Mesodermal cell (in vitro differentiated cells): Measurements from ENCODE around the gene RPS21.

Experiments used
- H3K27ac ChIP-seq: 2 replicates; pipeline ENCODE4 v1.7.0; 2013; ENCODE audit warnings: mild to moderate bottlenecking, low read depth, low read length, moderate library complexity; ENCODE audit not compliant: severe bottlenecking
- H3K36me3 ChIP-seq: 2 replicates; pipeline ENCODE4 v1.7.1; 2013; ENCODE audit warnings: mild to moderate bottlenecking, low read length, moderate library complexity; ENCODE audit not compliant: control insufficient read depth, insufficient read depth
- H3K4me1 ChIP-seq: one replicate; pipeline ENCODE4 v1.7.1; 2013; ENCODE audit warnings: mild to moderate bottlenecking, low read length; ENCODE audit not compliant: insufficient read depth, control insufficient read depth, poor library complexity, severe bottlenecking
- H3K4me3 ChIP-seq: 2 replicates; pipeline ENCODE4 v1.7.0; 2013; ENCODE audit warnings: low read length, control low read depth, mild to moderate bottlenecking; ENCODE audit not compliant: insufficient read depth, poor library complexity, severe bottlenecking; ENCODE audit errors: extremely low read depth
- H3K9me3 ChIP-seq: 2 replicates; pipeline ENCODE4 v1.7.1; 2013; ENCODE audit warnings: mild to moderate bottlenecking, low read length, moderate library complexity; ENCODE audit not compliant: control insufficient read depth
- WGBS, 2 experiments: methylation state at CpG; one replicate each; pipeline ENCODE4 v1.1.5; 2013; ENCODE audit warnings: missing lambda C conversion rate in 2 of 2; ENCODE audit not compliant: insufficient coverage in 2 of 2; 5-methylcytosine and 5-hydroxymethylcytosine counted together

Gene RPS21

GRCh38 chr20:62393830-62394229 lies 6.9 kb downstream of the RPS21 start:
- Histone ChIP-seq H3K27ac (no peak overlapping the region), H3K4me3 (no peak overlapping the region), H3K4me1 (no peaks in the 10 kb centered on the region), H3K9me3 (no peaks in the 10 kb centered on the region), H3K36me3 (peaks cover 28% of the 10 kb centered on the region)
- 89 to 91% methylated on average over 23 to 24 of the region's 24 CpGs for WGBS, 2 experiments

GRCh38 chr20:62394248-62395245 lies 7.6 kb downstream of the RPS21 start:
- WGBS, 2 experiments, result 94 to 95% methylated on average over 42 to 44 of the region's 44 CpGs
- H3K4me3 ChIP-seq, result no peak overlapping the region
- no peak overlapping the region for H3K27ac ChIP-seq
- H3K4me1 ChIP-seq, result no peaks in the 10 kb centered on the region
- peaks cover 21% of the 10 kb centered on the region for H3K36me3 ChIP-seq
- H3K9me3 ChIP-seq, result no peaks in the 10 kb centered on the region

- H3K4me1 ChIP-seq, result no peaks in the 10 kb centered on the region
- H3K4me3 ChIP-seq, result no peak overlapping the region
- 92% methylated on average over 25 of the region's 27 CpGs for WGBS, 2 experiments
- H3K9me3 ChIP-seq, result no peaks in the 10 kb centered on the region
- H3K36me3 ChIP-seq, result peaks cover 11% of the 10 kb centered on the region
- no peak overlapping the region for H3K27ac ChIP-seq
These were observed 8.7 kb downstream of the RPS21 start for GRCh38 chr20:62395311-62396242.

GRCh38 chr20:62396367-62397239 lies 9.7 kb downstream of the RPS21 start:
- Histone ChIP-seq H3K9me3 (no peaks in the 10 kb centered on the region), H3K36me3 (peaks cover 1% of the 10 kb centered on the region), H3K27ac (no peak overlapping the region), H3K4me3 (no peak overlapping the region), H3K4me1 (no peaks in the 10 kb centered on the region)
- 95 to 96% methylated on average over 34 to 35 of the region's 35 CpGs for WGBS, 2 experiments

- no peak overlapping the region for H3K27ac ChIP-seq
- H3K4me3 ChIP-seq, result no peak overlapping the region
- no peaks in the 10 kb centered on the region for H3K4me1 ChIP-seq
- H3K36me3 ChIP-seq, result no peaks in the 10 kb centered on the region
- no peaks in the 10 kb centered on the region for H3K9me3 ChIP-seq
- WGBS, 2 experiments, result 96 to 97% methylated on average over 16 to 17 of the region's 19 CpGs
These were observed 11.4 kb downstream of the RPS21 start for GRCh38 chr20:62398120-62398821.

- H3K4me1 ChIP-seq, result no peaks in the 10 kb centered on the region
- no peak overlapping the region for H3K4me3 ChIP-seq
- H3K9me3 ChIP-seq, result no peaks in the 10 kb centered on the region
- 96 to 97% methylated on average over 5 to 7 of the region's 7 CpGs for WGBS, 2 experiments
- H3K27ac ChIP-seq, result no peak overlapping the region
- H3K36me3 ChIP-seq, result no peaks in the 10 kb centered on the region
These were observed 13.1 kb downstream of the RPS21 start for GRCh38 chr20:62400021-62400420.

GRCh38 chr20:62400541-62400940 lies 13.6 kb downstream of the RPS21 start:
- Histone ChIP-seq H3K9me3 (no peaks in the 10 kb centered on the region), H3K36me3 (no peaks in the 10 kb centered on the region), H3K4me1 (no peaks in the 10 kb centered on the region), H3K4me3 (no peak overlapping the region), H3K27ac (no peak overlapping the region)
- WGBS, 2 experiments, result 90 to 99% methylated on average over 10 of the region's 10 CpGs

GRCh38 chr20:62401331-62401779 lies 14.5 kb downstream of the RPS21 start:
- Histone ChIP-seq H3K27ac (no peak overlapping the region), H3K36me3 (no peaks in the 10 kb centered on the region), H3K4me3 (no peak overlapping the region), H3K4me1 (no peaks in the 10 kb centered on the region), H3K9me3 (no peaks in the 10 kb centered on the region)
- WGBS, 2 experiments, result 82 to 88% methylated on average over 20 to 21 of the region's 21 CpGs

GRCh38 chr20:62402456-62403150 lies 15.7 kb downstream of the RPS21 start:
- Histone ChIP-seq H3K36me3 (no peaks in the 10 kb centered on the region), H3K4me3 (no peak overlapping the region), H3K4me1 (no peaks in the 10 kb centered on the region), H3K27ac (no peak overlapping the region), H3K9me3 (no peaks in the 10 kb centered on the region)
- WGBS, 2 experiments, result 95 to 96% methylated on average over 23 of the region's 23 CpGs
